HepG2 (cell line): ENCODE results near the gene RHBDD1. TPM values are rescaled to one million over a fixed set of nuclear protein-coding genes. Genes with fewer than 3 reads are reported as not detected.
A peak's percentile ranks its signal among the peaks of the same experiment; 100 is the strongest.

ENCODE experiments used
- ARID5B ChIP-seq: IDR thresholded peaks from 2 replicates; pipeline ENCODE4 v1.4.0; 2020; ENCODE audit warnings: mild to moderate bottlenecking, missing genetic modification reagents
- ATM ChIP-seq: fragments of 450-650 bp; IDR thresholded peaks from 2 replicates; pipeline ENCODE4 v1.7.1; 2017; ENCODE audit warnings: mild to moderate bottlenecking, borderline replicate concordance
- CBX5 ChIP-seq: sonication (generic); formaldehyde crosslinking; IDR thresholded peaks from 2 replicates; pipeline ENCODE4 v1.4.0; 2020; ENCODE audit warnings: missing genetic modification reagents, borderline replicate concordance
- CENPT ChIP-seq: sonication (generic); formaldehyde crosslinking; IDR thresholded peaks from 2 replicates; pipeline ENCODE4 v1.8.0; 2022; ENCODE audit warnings: low read depth, mild to moderate bottlenecking, moderate library complexity, missing genetic modification reagents
- CREB1 ChIP-seq, 2 experiments: fragments of 450-650 bp in 1 of 2; IDR thresholded peaks; 2 replicates each; pipeline ENCODE4 v1.6.1; 2016 to 2017; ENCODE audit warnings: control low read depth in 1 of 2, mild to moderate bottlenecking in 1 of 2, missing compliant biosample characterization in 1 of 2, missing genetic modification characterization in 1 of 2
- GMEB1 ChIP-seq: sonication (generic); formaldehyde crosslinking; IDR thresholded peaks from 2 replicates; pipeline ENCODE4 v1.5.1; 2020; ENCODE audit warnings: missing genetic modification reagents, mild to moderate bottlenecking, borderline replicate concordance
- HCFC1 ChIP-seq: fragments of 150-350 bp; IDR thresholded peaks from 2 replicates; pipeline ENCODE4 v1.6.1; 2014; ENCODE audit warnings: low read depth, low read length
- HNF1B ChIP-seq: sonication (generic); formaldehyde crosslinking; IDR thresholded peaks from 2 replicates; pipeline ENCODE4 v1.5.1; 2020; ENCODE audit warnings: mild to moderate bottlenecking, moderate library complexity, missing genetic modification reagents
- IRF9 ChIP-seq: sonication (generic); formaldehyde crosslinking; IDR thresholded peaks from 2 replicates; pipeline ENCODE4 v1.8.0; 2022; ENCODE audit warnings: missing genetic modification reagents, mild to moderate bottlenecking, borderline replicate concordance
- NFKB2 ChIP-seq: sonication (generic); formaldehyde crosslinking; IDR thresholded peaks from 2 replicates; pipeline ENCODE4 v1.4.0; 2020; ENCODE audit warnings: missing genetic modification reagents, borderline replicate concordance
- PBX2 ChIP-seq: IDR thresholded peaks from 2 replicates; pipeline ENCODE4 v1.6.1; 2016; ENCODE audit warnings: control low read depth
- PCBP1 ChIP-seq: fragments of 200-400 bp; formaldehyde crosslinking; IDR thresholded peaks from 2 replicates; pipeline ENCODE4 v1.6.1; 2017; ENCODE audit warnings: mild to moderate bottlenecking, low read depth, low read length, borderline replicate concordance
- RFX1 ChIP-seq: fragments of 450-650 bp; IDR thresholded peaks from 2 replicates; pipeline ENCODE4 v1.6.1; 2017
- SMC3 ChIP-seq: IDR thresholded peaks from 2 replicates; pipeline ENCODE4 v1.6.1; 2011; ENCODE audit warnings: low read length, improper control_type of control experiment
- SOX6 ChIP-seq, 2 experiments: fragments of 450-650 bp in 1 of 2; sonication (generic) in 1 of 2; formaldehyde crosslinking in 1 of 2; IDR thresholded peaks; 2 replicates each; pipeline versions ENCODE4 v1.4.0 to v1.6.1; 2017 to 2020; ENCODE audit warnings: antibody characterized with exemption in 1 of 2, mild to moderate bottlenecking in 1 of 2, missing genetic modification reagents in 1 of 2
- SUZ12 ChIP-seq: fragments of 150-350 bp; IDR thresholded peaks from 2 replicates; pipeline ENCODE4 v1.6.1; 2014; ENCODE audit warnings: low read depth, low read length
- ZNF234 ChIP-seq: sonication (generic); formaldehyde crosslinking; conservative IDR thresholded peaks from 2 replicates; pipeline ENCODE4 v1.5.1; 2020; ENCODE audit warnings: mild to moderate bottlenecking, missing genetic modification reagents
- ZNF678 ChIP-seq: sonication (generic); formaldehyde crosslinking; IDR thresholded peaks from 2 replicates; pipeline ENCODE4 v1.4.0; 2020; ENCODE audit warnings: mild to moderate bottlenecking, missing genetic modification reagents
- ZNF75D ChIP-seq: sonication (generic); formaldehyde crosslinking; IDR thresholded peaks from 2 replicates; pipeline ENCODE4 v1.8.1; 2023; ENCODE audit warnings: missing genetic modification reagents, mild to moderate bottlenecking, borderline replicate concordance
- polyA plus RNA-seq, 8 experiments: library from polyadenylated mRNA; depleted of rRNA in 3 of 8; stranded (reverse) in 7 of 8; unstranded in 1 of 8; fragments of >200 nt; fragmentation: Illumina TruSeq in 4 of 8; extraction: Trizol in 4 of 8; gene quantifications; 2 replicates each; pipeline versions ENCODE4 v1.2.1 to v1.2.3, GENCODE V29; 2011 to 2016; ENCODE audit warnings: low read depth in 4 of 8, missing spikeins in 1 of 8, mixed read lengths in 1 of 8; ENCODE audit not compliant: insufficient read depth in 1 of 8
- total RNA-seq, 5 experiments: library from RNA; depleted of rRNA; stranded (reverse); fragments of >200 nt; fragmentation: Illumina TruSeq; extraction: Trizol; gene quantifications; 2 replicates each; pipeline ENCODE4 v1.2.3, GENCODE V29; 2016; ENCODE audit warnings: low read depth in 1 of 5

RHBDD1 gene
- total and polyA plus RNA-seq, 2 of the 13 experiments (the other 11 are each of a cell fraction or from before 2014, with no cell fraction given), result 8.2 to 9.5 TPM

- TF ChIP-seq IRF9 (CRISPR knock-in tag), result no peak
- TF ChIP-seq SOX6 (IDR thresholded peaks at IDR 0.05), result no peak
- TF ChIP-seq SOX6 (CRISPR knock-in tag; IDR thresholded peaks at IDR 0.05), result no peak; the same call in 1 of the 2 replicates
- TF ChIP-seq HNF1B (CRISPR knock-in tag), result 0 out of 2 replicates have a peak, but pooled peaks have one; percentile 38
- no peak for TF ChIP-seq ATM
- peak; percentile 88 for TF ChIP-seq NFKB2
- TF ChIP-seq SMC3, result no peak
- TF ChIP-seq RFX1, result no peak
- TF ChIP-seq ARID5B, result peak; percentile 63
- TF ChIP-seq SUZ12, result no peak
- peak; percentile 20; the same call in 1 of the 2 replicates for TF ChIP-seq CENPT (CRISPR knock-in tag)
- TF ChIP-seq ZNF678 (CRISPR knock-in tag), result peak; percentile 53; the same call in 1 of the 2 replicates
- no peak for TF ChIP-seq ZNF234 (CRISPR knock-in tag)
- TF ChIP-seq GMEB1, result no peak
- no peak for TF ChIP-seq CBX5
- TF ChIP-seq HCFC1, result no peak
- no peak for TF ChIP-seq PCBP1
- TF ChIP-seq ZNF75D (CRISPR knock-in tag), result no peak
- TF ChIP-seq CREB1 (IDR thresholded peaks at IDR 0.05), result no peak
- TF ChIP-seq CREB1 (CRISPR knock-in tag; IDR thresholded peaks at IDR 0.05), result no peak
- TF ChIP-seq PBX2, result no peak
These were observed 36.5 kb upstream of the RHBDD1 start, which contains the start of gene IRS1 (continued) for GRCh38 chr2:226799211-226799975.
